ENCODE data around the gene KIF27.
"Not testable (repeated sequence)": the region's sequence is repeated elsewhere in the genome, so short reads cannot be mapped to it uniquely, and the experiment has no call there.

KIF27 gene, protein sequence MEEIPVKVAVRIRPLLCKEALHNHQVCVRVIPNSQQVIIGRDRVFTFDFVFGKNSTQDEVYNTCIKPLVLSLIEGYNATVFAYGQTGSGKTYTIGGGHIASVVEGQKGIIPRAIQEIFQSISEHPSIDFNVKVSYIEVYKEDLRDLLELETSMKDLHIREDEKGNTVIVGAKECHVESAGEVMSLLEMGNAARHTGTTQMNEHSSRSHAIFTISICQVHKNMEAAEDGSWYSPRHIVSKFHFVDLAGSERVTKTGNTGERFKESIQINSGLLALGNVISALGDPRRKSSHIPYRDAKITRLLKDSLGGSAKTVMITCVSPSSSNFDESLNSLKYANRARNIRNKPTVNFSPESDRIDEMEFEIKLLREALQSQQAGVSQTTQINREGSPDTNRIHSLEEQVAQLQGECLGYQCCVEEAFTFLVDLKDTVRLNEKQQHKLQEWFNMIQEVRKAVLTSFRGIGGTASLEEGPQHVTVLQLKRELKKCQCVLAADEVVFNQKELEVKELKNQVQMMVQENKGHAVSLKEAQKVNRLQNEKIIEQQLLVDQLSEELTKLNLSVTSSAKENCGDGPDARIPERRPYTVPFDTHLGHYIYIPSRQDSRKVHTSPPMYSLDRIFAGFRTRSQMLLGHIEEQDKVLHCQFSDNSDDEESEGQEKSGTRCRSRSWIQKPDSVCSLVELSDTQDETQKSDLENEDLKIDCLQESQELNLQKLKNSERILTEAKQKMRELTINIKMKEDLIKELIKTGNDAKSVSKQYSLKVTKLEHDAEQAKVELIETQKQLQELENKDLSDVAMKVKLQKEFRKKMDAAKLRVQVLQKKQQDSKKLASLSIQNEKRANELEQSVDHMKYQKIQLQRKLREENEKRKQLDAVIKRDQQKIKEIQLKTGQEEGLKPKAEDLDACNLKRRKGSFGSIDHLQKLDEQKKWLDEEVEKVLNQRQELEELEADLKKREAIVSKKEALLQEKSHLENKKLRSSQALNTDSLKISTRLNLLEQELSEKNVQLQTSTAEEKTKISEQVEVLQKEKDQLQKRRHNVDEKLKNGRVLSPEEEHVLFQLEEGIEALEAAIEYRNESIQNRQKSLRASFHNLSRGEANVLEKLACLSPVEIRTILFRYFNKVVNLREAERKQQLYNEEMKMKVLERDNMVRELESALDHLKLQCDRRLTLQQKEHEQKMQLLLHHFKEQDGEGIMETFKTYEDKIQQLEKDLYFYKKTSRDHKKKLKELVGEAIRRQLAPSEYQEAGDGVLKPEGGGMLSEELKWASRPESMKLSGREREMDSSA (N-terminal part only)

DNA sequence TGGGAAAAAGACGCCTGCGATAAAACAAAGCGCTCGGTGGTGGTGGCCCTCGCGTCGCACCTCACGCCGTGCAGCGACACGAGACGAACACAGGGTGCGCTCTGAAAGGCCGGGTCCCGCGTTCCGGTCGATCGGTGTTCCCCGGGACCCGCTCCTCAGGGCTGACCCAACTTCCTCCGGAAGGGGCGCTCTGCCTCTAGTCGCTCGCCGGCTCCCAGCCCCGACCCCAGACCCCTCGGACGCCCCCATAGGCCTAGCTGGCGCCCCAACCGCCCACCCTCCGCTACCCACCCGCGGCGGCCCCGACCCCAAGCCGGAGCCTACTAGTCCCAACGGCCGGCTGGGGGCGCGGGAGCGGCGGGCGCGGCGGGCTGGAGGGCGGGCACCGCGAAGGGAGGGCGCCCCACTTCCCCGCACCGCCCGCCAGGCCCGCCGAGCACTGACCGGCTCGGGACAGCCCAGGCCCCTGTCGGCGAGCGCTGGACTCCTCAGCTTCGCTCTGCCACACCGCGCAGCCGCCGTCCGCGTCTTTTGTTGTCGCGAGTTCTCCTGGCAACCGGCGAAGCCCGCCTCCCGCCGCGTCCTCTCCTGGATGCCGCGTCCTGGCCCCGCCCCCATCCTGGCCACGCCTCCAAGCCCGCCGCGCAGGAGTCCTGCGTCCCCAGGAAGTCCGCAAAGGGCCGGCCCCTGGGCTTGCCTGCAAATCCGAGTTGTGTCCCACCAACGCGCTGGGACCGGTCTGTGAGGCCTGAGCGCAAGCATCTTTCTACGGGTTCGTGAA lies at the start of gene KIF27:
Gene KIF27, minus strand, starts transcription at position 506 of the 781 bp plus-strand sequence. CDS start 5,841 bp downstream, outside the sequence.
- peak; percentile 98 for DNase-seq

DNA sequence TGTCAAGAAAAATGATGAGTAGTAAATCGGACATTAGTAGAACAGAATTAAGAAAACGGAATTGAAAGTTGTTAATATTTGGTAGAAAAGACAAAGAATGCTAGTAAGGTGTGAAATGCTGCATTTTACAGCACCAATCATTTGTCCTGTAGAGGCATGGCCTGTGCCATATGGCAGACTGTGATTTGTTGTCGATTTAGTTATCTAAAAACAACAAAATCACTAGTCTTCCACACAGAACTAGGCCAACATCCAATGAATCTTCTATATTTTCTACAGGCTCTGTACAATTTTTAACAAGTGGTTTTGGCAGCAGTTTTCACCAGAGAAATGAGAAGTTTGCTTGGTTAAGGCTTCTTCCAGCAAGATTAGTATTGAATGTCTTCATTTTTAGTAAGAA lies 48.4 kb upstream of the KIF27 start:
- DNase-seq: no peak

DNA sequence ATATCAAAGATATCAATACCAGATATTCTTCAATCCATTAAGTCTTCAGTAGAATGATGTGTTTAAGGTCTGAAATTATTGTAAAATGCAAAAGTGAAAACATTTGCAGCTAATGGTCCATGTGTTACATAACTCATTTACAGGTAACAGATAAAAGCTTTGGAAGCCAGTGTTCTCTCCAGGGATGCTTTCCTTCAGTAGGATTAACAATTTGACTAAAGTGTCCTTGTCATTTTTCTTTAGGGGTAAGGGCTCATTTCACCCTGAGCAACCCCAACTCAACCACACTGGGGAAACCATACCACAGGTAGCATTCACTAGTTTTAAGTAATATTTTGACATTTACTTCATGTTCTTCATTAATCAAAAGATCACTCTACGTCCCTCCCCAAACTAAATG lies 45.8 kb upstream of the KIF27 start:
- no peak for DNase-seq

DNA sequence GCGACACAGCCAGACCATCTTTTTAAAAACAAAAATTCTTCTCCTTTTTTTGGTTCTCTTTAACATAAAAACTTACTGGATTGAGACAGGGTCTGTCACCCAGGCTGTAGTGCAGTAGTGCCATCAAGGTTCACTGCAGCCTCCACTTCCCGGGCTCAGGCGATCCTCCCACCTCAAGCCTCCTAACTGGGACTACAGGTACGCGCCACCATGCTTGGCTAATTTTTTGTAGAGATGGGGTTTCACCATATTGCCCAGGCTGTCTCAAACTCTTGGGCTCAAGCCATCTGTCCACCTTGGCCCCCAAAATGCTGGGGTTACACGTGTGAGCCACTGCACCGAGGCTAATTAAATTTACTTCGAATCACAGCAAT lies 45.0 kb upstream of the KIF27 start:
- DNase-seq: no peak

DNA sequence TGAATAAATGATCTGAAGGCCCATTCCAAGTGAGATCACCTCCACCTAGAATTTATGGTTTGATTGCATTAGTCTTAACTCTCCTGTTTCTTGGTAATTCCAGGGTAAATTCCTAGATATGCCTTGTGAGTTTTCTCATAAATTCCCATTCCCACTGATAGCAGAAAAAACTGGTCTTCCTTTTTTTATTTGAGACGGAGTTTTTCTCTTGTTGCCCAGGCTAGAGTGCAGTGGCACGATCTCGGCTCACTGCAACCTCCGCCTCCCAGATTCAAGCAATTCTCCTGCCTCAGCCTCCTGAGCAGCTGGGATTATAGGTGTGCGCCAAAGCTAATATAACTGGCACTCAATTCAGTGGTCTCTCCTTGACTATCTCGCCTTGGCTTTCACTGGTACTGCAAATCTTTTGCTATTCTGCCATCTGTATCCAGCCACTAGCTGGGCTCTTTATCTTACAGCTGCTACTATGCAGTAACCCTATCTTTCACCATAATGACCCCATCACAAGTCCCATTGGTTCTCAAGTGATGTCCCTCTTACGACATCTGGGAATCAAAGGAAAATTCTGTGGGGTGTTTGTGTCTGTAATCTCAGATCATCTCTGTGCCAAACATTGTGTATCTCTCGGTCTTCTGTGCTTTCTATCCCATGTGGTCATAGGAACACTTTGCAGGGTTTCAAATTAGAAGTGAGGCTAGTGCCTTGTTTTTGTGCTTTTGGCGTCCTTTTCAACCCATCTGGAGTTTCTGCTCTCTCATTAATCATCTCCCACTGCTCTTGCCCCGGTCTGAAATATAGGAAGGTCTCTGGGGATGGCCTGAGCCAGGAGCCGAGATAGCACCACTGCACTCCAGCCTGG lies 44.3 kb upstream of the KIF27 start:
- DNase-seq: no peak

DNA sequence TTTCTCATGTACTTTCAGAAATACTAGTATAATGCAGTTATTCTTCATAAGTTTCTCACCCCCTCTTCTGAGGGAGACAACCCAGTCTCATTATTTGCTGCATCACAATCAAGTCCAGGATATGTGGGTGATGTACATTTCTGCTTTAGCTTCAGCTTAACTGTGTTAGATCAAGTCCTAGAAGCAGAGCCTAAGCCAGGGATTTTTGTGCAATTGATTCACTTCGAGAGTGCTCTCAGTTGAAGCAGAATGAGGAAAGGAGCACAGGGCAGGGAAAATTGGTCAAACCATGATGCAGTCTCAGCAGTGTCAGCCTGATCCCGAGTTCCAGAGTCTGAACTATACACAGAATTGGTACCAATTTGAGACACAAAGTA lies 43.7 kb upstream of the KIF27 start:
- DNase-seq: no peak

DNA sequence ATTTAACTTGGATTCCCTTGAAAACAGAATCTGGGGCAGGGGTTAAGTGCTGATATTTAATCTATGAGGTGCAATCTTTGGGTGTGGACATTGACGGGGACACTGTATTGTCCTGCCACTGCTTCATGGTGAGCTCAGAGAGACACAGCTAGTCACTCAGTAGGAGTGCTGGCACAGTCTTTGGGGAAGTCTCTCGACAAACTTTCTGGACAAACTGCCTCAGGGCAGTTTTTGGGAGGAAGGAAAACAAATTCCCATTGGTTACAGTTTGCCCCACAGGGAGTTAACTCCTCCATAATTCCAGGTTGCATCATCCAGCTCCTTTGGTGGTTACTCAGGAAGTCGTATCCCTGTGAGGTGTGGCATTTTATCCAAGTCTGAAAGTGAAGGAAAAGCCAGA lies 40.9 kb upstream of the KIF27 start:
- no peak for DNase-seq

DNA sequence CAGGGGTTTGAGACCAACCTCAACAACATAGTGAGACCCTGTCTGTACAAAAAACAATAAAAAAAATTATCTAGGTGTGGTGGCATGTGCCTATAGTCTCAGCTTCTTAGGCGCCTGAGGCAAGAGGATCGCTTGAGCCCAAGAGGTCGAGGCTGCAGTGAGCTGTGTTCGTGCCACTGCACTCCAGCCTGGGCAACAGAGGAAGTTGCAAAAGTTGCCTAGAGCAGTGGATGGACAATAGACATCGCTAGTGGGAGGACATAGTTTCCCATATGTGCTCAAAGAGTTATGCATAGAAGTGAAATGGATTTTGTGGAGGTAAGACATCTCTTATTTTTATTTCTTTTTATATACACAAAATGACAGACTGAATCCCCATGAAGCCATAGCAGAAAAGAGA lies 39.8 kb upstream of the KIF27 start:
- DNase-seq: no peak

DNA sequence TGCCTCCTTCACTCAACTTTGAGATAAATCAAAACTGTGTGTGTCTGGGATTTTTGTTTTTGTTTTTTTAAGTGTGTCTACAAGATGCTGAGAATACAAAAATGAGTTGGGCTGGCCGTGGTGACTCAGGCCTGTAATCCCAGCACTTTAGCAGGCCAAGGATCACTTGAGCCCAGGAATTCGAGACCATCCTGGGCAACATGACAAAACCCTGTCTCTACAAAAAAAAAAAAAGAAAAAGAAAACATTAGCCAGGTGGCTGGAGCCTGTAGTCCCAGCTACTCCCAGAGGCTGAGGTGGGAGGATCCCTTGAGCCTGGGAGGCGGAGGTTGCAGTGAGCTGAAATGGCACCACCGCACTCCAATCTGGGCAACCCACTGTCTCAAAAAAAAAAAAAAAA lies 37.8 kb upstream of the KIF27 start:
- no peak for DNase-seq

DNA sequence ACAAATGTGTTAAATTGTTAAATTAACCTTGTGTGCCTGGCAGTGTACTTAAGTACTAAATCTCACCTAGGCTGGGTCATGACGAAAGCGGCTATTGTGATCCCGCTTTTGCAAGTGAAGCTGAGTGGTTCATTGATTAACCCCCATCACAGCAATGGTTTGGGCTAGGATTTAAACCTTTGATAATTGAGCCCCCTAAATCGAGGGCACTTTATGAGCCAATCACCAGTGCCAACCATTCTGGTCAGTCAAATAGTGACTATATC lies 35.9 kb upstream of the KIF27 start:
- DNase-seq: peak; percentile 5

DNA sequence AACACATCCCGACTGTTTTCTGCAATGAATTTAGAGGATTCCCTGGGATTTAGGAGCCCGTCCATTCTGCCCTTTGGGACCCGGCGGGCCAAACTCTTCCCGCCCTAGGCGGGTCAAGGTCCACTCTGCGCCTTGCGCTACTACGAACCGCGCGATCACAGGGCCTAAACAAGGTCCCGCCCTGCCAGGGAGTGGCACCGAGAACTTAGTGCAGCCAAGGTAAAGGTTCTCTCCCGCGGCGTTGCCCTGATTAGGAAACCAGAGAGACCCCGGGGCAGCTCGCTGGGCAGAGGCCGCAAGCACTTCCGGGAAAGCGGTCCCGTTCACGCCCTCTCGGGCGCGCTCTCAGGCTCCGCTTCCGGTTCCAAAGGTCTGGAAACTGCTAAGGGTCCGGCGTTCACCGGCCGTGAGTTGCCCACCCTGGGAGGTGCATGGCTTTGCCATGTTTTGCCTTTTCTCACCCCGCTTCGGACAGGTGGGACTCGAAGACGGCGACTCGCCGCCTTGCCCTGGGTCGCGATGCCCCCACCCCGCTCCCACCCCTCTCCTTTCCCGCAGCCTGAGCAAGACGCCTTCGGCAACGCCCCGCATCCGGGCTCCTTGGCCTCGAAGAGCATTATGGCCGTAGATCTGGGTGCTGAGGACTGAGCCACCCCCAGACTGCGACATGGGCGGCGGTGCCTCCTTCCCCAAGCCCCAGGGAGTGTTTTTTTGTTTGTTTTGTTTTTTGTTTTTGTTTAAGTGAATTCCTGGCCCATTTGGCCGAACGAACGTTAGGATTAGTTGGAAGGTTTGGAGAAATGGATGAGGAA lies 35.4 kb upstream of the KIF27 start:
- peak; percentile 72 for DNase-seq

DNA sequence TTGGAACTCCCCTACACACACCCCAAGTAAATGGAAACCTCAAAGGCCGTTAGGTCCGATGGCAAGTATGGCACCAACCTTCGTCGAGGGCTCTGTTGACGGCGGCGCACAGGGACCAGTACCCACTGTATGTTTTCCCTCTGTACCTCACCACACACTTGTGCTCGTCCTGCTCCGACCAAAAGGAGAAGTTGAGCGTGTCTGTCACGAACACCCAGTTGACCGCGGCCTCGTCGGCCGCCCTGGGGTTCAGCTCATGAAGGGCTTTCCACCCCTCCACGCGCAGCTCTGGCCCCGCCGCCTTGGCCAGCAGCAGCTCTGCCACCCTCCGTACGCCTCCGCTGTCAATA lies 34.8 kb upstream of the KIF27 start:
- peak; percentile 46 for DNase-seq

DNA sequence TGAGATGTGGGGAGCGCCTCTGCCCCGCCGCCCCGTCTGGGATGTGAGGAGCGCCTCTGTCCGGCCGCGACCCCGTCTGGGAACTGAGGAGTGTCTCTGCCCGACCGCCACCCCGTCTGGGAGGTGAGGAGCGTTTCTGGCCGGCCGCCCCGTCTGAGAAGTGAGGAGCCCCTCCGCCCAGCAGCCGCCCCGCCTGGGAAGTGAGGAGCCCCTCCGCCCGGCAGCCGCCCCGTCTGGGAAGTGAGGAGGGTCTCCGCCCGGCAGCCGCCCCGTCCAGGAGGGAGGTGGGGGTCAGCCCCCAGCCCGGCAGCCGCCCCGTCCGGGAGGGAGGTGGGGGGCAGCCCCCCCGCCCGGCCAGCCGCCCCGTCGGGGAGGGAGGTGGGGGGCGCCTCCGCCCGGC lies 26.9 kb upstream of the KIF27 start:
- DNase-seq: not testable (repeated sequence)

DNA sequence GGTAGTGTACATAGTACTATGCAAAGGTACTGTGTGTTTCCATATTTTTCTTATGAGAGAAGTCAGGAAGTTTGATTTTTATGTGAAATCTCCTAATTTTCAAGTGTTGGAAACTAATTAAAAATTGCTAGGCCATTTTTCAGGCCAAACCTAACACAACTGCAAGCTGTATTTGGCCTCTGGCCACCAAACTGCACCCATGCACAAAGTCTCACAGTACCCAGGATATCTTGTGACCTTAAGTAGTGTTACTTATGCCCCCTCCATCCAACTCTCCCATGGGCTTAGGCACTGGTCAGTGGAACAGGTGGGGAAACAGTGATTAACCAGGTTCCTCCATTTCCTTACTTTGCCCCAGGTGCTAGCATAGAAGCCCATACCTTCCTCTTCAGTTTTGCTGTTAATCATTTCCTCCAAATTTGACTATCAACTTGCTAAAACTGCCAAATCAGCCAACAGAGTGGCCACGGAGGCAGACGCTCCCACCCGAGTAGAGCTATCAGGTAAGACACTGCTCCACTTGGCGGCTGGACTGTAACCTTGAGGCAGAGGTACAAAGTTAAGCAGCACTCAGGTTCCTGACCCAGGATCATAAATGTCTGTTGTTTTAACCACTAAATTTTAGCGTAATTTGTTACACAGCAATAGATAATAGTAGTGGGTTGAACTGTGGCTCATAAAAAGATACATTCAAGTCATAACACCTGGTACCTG lies 19.5 kb upstream of the KIF27 start:
- no peak for DNase-seq

DNA sequence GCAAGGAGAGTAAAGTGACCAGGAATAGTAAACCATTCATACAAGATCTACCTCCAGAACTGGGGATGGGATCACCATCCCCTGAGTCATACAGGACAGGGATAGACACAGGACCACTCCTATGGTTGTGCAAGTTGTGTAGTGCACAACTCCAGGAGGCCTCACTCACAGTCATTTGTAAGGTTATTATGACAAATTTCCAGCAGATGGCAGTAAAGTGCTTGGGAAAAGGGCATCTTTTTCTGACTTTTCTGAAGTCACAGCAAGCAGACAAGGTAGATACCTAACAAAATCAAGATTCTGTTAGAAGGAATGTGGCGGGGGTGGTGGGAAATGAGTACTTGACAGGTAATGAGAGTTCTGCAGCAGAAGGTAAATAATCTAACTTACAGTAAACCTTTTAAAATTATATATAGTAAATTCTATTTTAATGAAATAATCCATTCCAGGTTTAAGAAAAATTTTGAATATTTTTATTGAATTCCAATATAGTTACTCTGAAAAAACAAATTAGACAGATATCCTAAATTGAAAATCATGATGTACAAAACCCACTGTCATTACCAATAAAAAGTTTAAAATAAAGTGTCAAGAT lies 16.7 kb upstream of the KIF27 start:
- DNase-seq: peak; percentile 38

DNA sequence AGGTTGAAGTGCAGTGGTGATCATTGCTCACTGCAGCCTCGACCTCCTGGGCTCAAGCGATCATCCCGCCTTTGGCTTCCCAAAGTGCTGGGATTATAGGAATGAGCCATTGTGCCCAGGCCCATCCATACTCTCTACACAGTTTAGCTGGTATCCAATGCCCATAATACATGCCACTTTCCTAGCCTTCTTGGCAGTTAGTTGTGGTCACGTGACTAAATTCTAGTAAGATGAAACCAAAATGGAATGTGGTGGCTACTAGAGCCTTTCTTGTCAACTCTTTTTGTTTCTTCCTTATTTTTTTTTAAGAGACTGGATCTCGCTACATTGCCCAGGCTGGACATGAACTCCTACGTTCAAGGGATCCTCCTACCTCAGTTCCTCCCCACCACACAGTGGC lies 15.3 kb upstream of the KIF27 start:
- DNase-seq: no peak

DNA sequence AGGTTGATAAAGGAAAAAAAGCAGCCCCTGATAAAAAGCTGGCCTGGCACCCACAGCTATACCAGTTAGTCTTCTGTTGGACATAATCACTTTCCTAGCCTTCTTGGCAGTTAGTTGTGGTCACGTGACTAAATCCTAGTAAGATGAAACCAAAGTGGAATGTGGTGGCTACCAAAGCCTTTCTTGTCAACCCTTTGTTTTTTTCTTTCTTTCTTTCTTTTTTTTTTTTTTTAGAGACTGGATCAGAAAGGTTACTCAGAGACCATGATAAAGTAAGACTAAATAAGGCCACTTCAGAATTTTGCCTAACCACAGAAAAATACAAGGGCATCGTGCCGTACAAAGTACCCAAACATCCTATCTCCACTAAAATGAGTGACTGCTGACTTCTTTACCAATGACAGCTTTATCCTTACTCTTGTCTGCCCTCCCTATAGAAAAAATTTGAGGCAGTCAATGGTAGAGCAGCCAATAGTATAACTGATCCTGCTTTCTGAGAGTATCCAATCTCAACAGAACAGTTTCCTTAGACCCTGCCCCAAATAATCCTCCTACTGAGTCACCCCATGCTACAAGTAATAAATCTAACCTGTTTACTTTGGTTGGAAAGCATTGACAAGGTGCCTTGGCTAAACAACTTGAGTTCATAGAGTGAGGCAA lies 14.2 kb upstream of the KIF27 start:
- DNase-seq: no peak

DNA sequence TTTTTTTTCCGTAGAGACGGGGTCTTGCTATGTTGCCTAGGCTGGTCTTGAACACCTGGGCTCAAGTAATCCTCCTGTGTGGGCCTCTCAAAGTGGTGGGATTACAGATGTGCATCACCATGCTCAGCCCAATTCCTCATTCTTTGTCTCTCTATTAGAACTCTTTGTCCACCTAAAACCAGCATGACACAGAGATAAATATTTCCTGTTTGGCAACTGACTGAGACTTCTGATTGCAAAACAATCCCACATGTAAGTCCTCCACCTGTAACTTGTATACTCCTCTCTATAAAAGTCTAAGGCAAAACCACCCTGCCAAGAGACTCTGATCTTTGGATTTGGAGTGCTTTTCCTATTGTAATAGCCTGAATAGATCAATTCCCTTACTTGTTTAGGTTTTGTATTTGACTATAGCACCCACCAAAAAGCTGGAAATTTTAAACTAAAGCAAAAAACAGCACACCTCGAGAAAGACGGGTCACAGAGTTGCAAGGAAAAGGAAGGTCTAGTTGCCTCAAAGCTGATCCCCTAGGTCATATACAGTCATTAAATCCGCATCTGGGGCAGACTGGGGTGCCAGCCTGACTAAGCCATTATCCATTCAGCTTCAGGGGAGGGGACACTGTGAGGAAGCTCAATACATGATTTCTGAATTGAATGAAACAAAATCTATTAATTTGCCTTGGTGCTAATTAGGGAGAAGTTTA lies 13.5 kb upstream of the KIF27 start:
- DNase-seq: no peak

DNA sequence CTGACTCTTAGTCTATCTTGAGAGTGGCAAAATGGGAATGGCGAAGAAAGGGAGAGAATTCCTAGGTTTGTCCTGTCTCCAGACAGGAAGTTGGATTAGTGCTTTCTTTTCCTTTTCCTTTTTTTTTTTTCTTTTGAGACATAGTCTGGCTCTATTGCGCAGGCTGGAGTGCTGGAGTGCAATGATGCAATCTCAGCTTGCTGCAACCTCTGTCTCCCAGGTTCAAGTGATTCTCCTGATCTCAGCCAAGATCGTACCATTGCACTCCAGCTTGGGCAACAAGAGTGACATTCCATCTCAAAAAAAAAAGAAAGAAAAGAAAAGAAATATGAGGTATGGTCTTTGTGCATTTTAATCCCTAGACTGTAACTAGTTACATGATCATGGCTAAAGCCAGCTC lies 12.6 kb upstream of the KIF27 start:
- no peak for DNase-seq

All from CD4-positive, alpha-beta T cell treated with Interleukin-17A for 4 hours (primary cell).